Myocyte (in vitro differentiated cells): ENCODE measurements around the gene AFDN. TPM values are rescaled to one million over a fixed set of nuclear protein-coding genes. Genes with fewer than 3 reads are reported as not detected.
"Not testable (repeated sequence)": the region's sequence is repeated elsewhere in the genome, so short reads cannot be mapped to it uniquely, and the experiment has no call there.

Experiments used
- DNase-seq: peaks from one replicate; pipeline ENCODE4 v3.0.0-alpha.2; 2012; ENCODE audit warnings: low read depth
- total RNA-seq: library from RNA; depleted of rRNA; stranded (reverse); fragments of >200 nt; gene quantifications from 2 replicates; pipeline ENCODE4 v1.2.3, GENCODE V29; 2014

The AFDN gene
- total RNA-seq, 1 donor from 2014 or later, result 32.0 TPM

DNA sequence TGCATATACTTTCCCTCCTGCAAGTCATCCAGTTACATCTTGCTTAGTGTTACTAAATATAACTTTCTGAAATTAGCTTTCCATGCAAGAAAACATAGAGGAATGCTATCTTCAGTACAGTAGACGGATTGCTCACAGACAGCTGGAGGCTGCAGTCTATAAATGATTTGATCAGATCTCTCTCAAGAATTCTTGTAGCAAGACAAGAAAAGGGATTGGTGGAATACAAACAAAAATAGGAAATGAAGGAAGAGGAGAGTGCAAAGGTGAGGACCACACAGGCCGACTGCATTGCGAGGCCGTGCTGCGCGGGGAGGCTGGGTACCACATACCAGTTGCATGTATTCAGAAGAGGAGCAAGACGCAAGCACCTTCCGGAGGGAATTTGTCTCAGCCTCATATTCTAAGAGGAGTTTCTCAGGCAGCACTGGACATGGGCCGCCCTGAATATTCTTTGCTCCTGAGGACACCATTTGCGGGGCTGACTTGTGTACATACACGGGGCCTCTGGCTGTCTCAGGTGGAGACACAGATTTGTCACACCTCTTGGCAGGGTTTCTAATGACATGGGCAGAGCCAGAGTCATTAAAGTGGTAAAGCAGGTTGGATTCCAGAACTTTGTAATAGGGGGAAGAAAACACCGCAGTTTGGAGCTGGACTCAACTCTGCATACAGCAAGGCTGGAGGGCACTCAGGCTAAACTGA, 148.1 kb downstream of the AFDN start:
- DNase-seq, result peak; percentile 24

DNA sequence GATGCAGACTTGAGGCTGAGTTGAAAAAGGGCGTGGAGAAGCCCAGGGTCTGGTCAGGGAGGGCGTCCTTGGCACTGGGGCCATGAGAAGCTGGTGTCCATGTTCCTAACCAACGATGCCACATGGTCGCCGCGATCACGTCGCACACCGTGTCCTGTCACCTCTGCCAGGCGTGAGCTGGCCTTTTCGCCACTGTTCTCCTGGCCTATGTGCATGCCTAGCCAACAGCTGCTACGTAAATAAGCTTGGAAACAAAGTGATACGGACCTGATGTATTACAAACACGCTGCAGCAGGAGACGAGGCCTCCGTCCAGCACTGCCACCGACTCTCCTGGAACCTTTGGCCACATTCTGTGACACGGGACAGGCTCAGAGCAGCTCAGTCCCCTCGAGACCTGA, 148.7 kb downstream of the AFDN start:
- no peak for DNase-seq

DNA sequence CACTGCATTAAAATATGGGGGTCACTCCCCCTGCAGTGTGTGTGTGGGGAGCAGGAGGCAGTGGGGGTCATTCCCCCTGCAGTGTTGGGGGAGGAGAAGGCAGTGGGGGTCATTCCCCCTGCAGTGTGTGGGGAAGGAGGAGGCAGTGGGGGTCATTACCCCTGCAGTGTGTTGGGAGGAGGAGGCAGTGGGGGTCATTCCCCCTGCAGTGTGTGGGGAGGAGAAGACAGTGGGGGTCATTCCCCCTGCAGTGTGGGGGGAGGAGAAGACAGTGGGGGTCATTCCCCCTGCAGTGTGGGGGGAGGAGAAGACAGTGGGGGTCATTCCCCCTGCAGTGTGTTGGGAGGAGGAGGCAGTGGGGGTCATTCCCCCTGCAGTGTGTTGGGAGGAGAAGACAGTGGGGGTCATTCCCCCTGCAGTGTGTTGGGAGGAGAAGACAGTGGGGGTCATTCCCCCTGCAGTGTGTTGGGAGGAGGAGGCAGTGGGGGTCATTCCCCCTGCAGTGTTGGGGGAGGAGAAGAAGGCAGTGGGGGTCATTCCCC, 149.5 kb downstream of the AFDN start:
- not testable (repeated sequence) for DNase-seq

DNA sequence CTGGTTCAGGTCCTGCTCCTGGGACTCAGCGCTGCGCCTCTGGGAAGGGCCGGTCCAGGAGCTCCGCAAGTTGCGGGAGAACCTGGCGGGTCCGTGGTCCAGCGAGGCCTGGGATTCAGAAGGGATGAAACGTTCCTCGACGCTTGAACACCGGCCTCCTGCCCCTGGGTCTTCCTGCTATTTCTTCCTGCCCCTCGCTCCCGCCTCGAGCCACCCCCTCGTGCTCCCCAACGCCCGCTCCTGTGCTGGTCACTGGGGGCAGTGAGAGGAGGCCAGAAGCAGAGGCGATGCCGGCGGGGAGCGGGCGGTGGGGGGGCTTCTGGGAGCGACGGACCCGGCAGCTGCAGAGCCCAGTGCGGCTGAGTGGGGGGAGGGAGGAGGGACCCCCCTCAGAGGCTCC, 150.0 kb downstream of the AFDN start:
- DNase-seq, result no peak

DNA sequence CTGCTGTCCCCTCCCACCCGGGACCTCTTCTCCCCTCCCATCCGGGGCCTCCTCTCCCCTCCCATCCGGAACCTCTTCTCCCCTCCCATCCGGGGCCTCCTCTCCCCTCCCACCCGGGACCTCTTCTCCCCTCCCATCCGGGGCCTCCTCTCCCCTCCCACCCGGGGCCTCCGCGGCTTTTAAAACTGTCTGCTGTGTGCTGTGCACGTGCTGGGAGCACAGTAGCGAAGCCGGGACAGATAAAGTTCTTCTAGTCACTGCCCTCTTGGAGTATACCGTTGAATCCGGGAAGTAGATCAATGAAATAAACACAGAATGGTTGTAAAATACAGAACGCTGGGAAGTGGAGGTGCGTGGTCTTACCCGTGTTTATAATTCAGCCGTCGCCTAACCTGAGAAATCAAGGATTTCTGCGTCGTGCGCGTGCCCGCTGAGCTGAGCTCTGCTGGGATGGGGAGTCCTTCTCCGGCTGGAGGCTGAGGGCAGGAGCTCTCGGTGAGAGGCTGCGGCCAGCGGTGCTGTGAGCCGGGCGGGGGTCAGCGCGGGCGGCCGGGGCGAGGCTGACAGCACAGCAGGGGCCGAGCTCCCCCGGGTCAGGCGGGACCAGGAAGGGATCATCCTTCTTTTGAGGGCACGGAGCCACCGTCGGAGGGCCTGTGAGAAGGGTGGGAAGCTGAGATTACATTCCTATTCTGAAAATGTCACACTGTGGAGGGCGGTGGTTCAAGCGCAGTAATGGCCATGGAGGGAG, 151.2 kb downstream of the AFDN start:
- DNase-seq, result no peak

DNA sequence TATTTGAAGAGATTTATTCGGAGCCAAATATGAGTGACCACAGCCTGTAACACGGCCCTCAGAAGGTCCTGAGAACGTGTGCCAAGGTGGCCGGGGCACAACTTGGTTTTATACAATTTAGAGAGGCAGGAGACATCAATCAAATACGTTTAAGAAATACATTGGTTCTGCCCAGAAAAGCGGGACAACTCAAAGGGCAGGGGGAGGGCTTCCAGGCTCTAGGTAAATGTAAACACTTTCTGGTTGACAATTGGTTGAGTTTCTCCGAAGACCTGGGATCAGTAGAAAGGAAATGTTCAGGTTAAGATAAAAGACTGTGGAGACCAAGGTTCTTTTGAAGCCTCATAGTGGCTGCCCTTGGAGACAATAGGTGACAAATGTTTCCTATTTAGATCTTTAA, 151.9 kb downstream of the AFDN start:
- no peak for DNase-seq

DNA sequence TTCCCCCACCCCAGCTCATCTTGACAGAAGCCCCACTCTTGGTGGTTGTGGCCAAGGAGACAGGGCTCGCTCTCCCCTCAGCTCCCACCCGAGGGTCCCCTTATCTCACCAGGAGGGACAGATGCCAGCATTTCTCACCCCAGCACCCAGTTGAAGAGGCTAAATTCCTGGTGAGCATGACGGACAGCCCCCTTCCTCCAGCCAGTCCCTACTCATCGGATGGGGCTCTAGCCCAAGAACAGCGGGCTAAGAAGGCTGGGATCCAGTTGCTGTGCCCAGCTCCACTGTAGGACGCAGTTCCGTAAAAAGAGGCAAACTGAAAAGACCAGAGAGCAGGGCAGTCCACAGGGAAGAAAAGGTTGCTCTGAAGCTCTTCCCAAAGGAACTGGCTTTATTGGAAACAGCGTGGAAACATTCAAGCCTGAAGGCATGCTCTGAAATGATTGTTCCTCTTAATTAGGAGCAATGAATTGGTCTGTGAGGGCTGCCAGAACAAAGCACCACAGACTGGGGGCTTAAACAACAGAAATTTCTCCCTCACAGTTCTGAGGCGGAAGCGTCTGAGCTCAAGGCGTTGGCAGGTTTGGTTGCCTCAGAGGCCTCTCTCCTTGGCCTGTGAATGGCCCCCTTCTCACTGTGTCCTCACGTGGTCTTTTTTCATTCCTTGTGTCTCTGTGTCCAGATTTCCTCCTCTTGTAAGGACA, 152.9 kb downstream of the AFDN start:
- DNase-seq, result no peak

- no peak for DNase-seq
These were observed 154.3 kb downstream of the AFDN start for GRCh38 chr6:167980911-167981580.

DNA sequence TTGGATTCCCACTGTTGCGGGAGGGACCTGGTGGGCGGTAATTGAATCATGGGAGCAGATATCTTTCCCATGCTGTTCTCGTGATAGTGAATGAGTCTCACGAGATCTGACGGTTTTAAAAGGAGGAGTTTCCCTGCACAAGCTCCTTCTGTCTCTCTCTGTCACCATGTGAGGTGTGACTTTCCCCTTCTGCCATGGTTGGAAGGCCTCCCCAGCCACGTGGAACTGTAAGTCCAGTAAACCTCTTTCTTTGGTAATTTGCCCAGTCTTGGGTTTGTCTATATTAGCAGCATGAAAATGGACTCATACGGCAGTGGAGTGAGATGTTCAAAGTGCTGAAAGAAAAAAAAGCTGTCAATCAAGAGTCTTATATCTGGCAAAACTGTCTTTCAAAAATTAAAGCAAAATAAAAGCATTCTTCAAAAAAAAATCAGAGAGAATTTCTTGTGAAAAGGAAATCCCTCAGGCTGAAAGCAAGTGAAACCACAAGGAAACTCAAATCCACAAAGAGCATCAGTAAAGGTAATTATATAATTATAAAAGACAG, 155.3 kb downstream of the AFDN start:
- DNase-seq, result no peak

- peak; percentile 86 for DNase-seq
These were observed 157.5 kb downstream of the AFDN start for GRCh38 chr6:167984144-167984719.

DNA sequence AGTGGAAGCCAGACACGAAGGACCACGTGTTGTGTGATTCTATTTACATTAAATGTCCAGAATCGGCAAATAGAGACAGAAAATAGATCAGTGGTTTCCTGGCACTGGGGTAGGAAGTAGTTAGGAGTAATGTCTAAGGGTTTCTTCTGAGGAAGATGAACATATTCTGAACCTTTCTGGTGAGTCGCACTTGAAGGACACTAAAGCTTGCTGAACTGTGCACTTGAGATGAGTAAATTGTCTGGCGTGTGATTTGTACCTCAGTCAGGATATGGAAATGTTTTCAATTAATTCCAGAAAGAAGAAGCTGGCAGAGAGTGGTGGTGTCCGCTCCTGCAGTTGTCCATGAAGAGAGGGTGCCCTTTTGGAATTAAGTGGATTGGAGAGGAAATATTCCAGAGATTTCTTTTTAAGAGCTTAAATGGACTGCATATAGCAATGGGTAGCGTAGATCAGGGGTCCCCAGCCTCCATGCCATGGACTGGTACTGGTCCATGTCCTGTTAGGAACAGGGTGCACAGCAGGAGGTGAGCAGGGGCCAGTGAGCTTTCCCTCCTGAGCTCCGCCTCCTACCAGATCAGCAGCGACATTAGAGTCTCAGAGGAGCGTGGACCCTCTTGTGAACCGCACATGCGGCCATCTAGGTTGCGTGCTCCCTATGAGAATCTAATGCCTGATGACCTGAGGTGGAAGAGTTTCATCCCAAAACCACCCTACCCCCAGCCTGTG, 158.3 kb downstream of the AFDN start:
- no peak for DNase-seq

DNA sequence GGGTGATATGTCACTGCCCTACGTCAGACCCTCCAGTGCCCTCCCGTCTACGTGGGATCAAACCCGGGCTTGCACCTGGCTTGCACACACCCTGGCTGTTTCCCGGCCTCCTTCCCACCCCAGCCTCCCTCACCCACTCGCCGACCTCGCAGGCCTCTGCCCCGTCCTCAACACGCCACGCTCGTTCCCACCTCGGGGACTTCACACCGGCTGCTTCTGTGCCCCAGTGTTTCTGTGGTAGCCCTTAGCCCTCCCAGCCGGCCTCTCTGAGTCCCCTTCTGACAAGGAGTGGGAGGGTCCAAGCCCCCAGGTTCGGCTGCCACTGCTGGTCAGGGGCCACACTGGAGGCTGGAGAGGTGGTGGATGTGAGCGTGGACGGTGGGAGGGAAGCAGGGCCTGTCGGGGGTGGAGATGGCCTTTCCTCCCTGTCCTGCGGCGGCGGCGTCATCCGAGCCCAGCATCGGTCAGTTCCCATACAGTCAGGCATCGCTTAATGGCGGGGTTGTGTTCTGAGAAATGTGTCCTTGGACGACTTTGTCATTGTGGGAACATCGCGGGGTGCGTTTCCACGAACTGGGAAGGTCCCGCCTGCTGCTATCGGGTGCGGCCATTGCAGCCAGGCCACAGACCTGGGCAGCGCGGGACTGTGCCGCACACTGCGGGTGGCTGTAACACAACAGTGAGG, 159.3 kb downstream of the AFDN start:
- DNase-seq, result no peak

DNA sequence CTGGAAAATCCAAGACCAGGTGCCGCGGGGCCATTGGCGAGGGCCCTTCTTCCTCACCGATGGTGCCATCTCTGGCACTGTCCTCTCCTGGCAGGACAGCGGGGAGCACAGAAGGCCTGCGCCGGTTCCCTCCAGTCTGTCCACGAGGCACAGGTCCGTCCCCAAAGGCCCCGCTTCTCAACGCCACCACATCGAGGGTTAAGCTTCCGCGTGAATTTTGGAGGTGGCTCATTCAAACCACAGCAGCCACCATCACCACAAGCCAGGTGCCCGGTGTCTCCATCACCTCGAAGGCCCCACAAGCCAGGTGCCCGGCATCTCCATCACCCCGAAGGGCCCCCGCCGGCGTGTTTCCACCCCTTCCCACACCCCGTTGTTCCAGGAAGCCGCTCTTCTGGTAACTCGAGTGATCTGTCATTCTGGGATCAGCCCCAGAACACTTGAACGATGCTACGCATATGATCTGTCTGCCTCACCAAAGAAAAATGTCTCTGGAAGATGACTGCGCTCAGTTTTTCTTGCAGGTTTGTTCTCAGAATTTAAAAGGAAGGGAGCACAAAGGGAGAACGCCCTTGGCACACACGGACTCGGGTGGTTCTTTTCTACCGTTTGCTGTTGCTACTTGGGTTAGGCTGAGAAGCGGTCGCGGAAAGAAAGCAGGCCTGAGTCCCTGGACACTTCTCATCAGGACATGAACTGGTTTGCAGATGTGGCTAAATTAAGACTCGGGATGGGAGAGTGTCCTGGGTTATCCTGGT, 160.9 kb downstream of the AFDN start:
- DNase-seq, result no peak

GRCh38 chr6:167988154-167988495, 161.4 kb downstream of the AFDN start:
- DNase-seq, result no peak

DNA sequence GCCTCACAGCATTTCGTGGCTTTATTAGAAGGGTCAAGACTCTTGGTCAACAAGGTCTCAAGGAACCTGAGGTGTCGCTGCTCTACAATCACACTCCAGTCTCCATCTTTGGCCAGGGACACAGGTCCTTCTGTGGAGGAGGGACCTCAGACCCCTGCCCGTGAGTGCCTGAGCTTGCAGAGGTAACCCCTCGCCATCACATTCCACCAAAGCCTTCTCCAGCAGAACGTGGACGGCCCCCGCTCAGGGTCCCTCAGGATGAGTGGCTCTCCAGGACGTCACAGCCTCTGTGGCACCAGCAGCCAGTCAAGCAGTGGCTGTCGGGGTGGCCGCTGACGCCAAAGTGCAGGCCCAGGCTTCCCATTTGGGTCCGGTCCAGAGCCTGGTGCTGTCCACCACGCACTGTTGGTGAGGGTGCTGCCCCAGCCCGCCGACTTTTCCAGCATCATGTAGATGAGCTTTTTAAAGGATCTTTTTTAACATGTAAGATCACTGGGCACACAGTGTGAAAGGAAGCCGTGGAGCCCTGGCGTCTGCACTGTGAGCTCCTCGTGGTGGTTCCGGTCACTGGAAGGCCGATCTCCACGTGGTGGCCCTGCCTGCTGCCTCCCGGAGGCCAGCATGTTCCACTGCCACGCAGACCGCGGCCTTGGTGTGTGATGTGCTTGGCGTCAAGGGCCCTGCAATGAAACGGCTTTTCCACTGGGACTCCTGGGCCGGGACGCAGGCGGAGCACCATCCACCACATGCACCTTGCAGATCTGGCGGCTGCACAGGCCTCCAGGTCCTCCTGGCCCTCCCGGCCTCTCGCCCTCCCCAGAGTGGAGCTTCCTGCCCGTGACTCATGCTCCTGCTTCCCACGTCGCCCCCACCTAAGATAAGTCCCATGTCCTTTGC, 162.5 kb downstream of the AFDN start:
- DNase-seq, result no peak

DNA sequence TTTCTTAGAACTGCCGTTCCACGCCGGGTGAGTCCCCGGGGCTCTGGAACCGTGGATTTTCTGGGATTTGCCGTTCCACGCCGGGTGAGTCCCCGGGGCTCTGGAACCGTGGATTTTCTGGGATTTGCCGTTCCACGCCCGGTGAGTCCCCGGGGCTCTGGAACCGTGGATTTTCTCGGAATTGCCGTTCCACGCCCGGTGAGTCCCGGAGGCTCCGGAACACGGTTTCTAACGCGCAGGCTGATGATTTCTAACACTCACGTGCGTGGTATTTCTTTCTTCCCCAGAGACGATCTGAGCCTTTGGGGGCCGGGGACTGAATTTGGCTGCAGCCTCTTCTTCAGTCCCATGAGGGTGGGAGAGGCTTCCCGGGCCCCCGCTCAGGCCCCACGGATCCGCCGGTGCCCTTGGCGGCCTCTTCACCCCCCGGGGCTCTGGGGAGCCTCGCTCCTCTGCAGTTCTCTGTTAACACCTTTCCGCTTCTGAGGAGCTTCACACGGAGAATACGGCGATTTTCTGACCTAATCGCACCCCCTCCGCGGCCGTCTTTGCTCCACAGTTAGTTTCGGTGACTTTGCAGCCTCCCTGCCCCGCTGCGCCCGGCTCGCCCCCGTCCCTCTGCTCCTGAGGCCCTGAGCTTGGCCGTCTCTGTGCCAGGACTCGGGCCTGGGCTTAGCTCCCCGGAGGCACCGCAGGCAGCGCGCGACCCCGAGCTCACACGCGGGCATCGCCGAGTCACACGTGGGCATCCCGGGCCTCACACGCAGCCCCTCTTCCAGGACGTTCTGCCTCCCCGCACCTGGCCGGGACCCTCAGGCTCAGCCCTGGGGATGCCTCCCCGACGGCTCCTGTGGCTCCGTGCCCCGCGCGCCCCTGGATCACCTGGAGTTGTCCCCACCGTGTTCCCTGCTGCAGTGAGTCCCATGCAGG, 163.6 kb downstream of the AFDN start:
- DNase-seq, result no peak

DNA sequence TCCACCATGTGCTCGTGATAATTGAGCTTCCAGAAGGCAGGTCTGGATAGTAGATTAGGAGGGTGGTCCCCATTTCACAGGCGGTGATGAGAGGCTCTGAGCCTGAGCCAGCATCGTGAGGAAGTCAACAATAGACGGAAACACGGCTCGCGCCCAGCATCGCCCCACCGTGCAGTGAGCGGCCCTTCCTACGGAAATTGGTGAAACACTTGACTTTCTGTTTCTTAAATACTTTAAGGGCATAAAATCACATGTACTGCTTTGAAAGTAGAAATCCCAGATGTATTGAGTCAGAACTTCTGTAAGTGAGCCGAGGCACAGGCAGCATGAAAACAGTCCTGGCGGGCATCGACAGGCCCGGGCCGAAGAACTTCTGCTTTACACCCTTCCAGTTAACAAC, 166.5 kb downstream of the AFDN start:
- DNase-seq, result no peak
